CD1c-positive myeloid dendritic cell (primary cell): ENCODE results near the gene SYNM.
"Not testable (repeated sequence)": the region's sequence is repeated elsewhere in the genome, so short reads cannot be mapped to it uniquely, and the experiment has no call there.

ENCODE experiments used
- DNase-seq: peaks from one replicate; pipeline ENCODE4 v3.0.0-alpha.2; 2016; ENCODE audit errors: extremely low spot score

The SYNM gene, protein sequence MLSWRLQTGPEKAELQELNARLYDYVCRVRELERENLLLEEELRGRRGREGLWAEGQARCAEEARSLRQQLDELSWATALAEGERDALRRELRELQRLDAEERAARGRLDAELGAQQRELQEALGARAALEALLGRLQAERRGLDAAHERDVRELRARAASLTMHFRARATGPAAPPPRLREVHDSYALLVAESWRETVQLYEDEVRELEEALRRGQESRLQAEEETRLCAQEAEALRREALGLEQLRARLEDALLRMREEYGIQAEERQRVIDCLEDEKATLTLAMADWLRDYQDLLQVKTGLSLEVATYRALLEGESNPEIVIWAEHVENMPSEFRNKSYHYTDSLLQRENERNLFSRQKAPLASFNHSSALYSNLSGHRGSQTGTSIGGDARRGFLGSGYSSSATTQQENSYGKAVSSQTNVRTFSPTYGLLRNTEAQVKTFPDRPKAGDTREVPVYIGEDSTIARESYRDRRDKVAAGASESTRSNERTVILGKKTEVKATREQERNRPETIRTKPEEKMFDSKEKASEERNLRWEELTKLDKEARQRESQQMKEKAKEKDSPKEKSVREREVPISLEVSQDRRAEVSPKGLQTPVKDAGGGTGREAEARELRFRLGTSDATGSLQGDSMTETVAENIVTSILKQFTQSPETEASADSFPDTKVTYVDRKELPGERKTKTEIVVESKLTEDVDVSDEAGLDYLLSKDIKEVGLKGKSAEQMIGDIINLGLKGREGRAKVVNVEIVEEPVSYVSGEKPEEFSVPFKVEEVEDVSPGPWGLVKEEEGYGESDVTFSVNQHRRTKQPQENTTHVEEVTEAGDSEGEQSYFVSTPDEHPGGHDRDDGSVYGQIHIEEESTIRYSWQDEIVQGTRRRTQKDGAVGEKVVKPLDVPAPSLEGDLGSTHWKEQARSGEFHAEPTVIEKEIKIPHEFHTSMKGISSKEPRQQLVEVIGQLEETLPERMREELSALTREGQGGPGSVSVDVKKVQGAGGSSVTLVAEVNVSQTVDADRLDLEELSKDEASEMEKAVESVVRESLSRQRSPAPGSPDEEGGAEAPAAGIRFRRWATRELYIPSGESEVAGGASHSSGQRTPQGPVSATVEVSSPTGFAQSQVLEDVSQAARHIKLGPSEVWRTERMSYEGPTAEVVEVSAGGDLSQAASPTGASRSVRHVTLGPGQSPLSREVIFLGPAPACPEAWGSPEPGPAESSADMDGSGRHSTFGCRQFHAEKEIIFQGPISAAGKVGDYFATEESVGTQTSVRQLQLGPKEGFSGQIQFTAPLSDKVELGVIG (N-terminal part only)

DNA sequence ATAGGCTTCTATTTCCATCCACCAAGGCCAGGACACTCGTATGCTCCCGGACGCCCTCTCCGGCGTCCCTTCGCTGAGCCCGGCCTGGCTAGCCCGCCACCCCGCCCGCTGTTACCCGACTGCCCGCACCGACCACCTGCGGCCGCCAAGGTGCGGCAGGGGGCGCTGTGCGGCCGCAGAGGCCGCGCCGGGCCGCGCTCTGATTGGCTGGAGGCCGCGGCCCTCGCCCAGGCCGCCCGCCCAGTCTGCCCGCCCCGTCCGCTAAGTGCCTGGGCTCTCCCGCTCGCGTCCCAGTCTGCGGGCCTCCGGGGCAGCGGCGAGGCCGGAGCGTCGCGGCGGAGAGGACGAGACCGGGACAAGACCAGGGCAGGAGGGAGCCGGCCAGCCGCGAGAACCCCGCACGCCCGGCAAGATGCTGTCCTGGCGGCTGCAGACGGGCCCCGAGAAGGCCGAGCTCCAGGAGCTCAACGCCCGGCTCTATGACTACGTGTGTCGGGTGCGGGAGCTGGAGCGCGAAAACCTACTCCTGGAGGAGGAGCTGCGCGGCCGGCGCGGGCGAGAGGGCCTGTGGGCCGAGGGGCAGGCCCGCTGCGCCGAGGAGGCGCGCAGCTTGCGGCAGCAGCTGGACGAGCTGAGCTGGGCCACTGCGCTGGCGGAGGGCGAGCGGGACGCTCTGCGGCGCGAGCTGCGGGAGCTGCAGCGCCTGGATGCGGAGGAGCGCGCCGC lies at the start of gene SYNM:
TSS of gene SYNM (plus strand) at position 293 of the 726 bp plus-strand sequence. CDS start at position 413, 120 bp downstream.
- DNase-seq: peak; percentile 60

DNA sequence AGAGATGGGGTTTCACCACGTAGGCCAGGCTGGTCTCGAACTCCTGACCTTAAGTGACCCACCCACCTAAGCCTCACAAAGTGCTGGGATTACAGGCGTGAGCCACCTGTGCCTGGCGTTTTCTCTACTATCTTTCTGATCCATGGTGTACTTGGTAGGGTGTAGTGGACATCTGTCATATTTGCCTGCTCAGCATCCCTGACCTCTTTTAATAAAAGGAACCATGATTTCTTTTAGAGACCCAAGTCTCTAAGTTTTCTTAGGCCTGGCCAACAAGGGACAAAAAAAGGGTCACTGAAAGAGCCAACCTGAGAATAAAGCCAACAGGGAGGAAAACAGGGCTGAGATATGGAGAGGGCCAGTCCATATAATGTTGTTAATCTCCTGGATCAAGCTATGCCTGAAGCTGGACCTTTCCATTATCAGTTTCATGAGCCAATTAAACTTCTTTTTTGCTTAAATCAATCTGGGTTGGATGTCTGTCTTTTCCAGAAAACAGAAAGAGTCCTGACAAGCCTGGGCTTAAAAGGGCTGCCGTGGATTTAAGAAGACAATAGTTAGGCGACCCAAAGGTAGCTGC lies 49.2 kb upstream of the SYNM start:
- no peak for DNase-seq

DNA sequence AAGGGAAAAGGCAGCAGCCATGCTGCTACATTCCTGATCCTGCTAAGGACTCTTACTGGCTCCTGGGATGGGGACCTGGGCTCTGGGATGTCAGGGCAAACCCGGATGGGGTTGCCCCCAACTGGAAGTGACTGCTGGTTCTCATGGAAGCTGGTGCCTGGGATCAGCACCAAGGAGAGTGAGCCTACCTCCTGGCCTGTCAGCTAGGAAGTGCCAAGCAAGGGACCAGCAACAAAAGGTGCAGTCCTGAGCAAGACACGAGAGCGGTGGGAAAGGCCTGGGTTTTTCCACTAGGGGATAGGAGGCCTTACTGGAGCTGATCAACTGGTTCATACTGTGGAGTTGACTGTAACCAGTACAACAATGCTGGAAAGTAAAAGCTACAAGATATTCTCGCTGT lies 47.9 kb upstream of the SYNM start:
- no peak for DNase-seq

DNA sequence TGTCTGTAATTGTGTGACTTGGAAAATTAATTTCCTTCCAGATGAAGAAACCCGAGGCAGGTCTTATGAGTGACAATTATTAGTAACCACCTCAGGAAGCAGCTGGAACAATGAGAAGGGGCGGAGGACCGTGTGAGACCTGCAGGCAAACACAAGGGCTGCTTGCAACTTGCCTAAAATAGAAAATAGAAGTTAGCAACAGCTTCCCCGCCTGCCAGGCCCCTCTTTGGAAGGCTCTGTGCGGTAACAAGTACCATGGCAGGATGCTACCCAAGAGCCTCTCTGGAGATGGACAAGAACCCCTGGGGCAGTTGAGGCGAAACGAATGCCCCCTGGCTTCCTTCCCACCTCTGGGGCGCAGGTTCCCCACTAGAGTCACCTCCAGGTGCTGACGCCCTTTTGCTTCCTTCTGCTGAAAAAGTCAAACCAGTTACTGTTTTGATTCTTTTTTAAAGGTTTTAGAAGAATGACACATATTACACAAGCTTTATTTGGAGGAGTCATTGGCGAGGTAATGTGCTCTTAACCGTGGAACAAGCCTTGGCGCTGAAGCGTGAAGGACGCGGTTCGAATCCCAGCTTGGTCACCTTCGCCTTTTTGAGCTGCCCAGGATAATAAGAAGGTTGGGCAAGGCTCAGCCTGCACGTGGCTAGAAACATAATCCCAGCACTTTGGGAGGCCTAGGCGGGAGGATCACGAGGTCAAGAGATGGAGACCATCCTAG lies 47.0 kb upstream of the SYNM start:
- no peak for DNase-seq

DNA sequence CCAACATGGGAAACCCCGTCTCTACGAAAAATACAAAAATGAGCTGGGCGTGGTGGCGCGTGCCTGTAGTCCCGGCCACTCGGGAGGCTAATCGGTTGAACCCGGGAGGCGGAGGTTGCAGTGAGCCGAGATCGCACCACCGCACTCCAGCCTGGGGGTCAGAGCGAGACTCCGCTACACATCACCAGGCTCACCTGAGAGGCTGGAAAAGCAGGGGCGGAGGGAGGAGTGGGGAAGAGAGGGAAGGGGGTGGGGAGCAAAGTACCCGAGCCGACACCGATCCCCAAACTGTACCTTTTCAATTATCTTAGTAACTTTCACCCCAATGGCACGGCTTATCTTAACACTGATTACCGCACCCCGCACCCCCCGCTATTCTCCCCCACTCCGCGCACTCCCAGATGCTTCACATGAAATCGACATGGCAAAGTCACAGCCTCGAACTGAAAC lies 46.4 kb upstream of the SYNM start:
- no peak for DNase-seq

DNA sequence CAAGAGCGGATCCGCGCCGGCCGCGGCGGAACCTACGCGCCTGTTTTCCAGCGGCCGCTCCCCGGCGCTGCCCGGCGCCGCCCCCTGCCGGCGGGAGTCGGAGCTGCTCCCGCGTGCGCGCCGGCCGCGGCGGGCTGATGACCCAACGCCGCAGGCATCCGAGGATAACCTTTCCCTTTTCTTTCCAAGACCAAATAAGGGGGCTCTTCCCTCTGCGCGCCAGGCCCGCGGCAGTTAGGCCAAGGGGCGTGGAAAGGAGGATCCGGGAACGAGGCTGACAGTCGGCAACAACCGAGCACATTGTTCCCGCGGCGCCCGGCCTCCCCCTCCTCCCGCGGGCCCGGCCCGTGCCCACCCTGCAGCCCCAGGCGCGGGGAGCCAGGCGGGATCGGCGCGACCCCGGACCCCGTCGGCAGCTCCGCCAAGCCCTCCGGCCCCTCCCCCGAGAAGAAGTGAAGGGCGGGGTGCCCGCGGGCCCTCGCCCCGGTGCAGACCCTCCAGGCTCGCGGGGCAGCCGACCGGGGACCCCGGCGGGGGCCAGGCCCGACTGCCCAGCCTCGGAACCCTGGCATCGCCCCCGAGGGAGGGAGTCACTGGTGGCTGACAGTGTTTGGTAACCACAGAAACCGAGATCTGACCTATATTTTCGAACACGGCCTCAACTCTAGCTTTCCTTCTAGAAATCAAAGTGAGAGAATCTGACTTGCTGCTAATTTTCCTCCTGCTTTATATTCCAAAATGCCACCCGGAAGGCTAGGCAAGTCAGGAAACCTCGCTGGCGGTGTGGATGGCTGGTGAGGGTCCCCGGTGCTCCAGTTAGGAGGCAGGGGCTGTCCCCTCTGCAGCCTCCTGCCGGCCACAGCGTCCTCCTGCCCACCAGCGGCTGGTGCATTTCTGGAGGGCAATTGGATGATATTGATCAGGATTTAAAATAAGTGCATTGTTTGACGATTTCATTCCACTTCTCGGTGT lies 45.6 kb upstream of the SYNM start:
- peak; percentile 69 for DNase-seq

DNA sequence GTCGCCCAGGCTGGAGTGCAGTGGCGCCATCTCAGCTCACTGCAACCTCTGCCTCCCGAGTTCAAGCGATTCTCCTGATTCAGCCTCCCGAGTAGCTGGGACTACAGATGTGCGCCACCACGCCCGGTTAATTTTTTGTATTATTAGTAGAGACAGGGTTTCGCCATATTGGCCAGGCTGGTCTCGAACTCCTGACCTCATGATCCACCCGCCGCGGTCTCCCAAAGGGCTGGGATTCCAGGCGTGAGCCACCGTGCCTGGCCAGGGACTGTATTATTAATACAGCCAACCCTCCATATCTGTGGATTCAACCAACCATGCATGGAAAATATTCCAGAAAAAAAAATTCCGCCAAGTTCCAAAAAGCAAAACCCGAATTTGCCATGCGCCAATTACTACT lies 44.7 kb upstream of the SYNM start:
- not testable (repeated sequence) for DNase-seq

DNA sequence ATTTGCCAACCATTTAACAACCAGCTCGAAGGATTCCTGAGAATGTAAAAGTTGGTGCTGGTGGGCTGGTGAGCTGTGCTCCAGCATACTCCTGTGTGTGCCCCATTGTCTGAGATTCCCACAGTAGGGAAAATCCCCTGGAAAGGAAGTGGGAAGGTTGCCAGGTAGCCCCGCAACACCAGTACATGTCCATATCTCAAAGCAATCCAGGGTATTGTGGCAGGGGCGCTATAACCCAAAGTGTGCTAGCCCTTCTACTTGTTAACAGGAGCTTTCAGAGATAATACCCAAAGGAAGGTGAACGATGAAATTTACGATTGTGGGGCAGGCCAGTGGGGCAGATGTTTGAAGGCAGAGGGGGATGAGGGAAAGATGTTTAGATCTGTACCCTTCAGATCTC lies 42.7 kb upstream of the SYNM start:
- no peak for DNase-seq

DNA sequence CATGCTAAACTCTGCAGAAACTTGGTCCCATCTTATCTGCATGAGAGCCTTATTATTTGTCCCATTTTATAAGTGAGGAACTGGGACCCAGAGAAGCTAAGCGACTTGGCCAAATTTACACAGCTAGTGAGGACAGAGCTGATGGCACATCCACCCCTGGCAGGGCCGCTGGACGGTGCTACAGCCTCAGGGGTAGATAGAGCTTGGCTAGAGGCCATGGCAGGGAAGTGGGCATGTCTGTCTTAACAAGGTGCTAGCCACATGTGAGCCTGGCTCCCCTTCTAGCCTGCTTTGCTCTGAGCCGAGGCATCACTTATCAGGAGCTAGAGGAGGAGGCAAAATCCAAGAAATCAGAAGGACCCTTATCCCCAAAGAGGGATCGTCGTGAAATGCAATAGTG lies 36.7 kb upstream of the SYNM start:
- no peak for DNase-seq

DNA sequence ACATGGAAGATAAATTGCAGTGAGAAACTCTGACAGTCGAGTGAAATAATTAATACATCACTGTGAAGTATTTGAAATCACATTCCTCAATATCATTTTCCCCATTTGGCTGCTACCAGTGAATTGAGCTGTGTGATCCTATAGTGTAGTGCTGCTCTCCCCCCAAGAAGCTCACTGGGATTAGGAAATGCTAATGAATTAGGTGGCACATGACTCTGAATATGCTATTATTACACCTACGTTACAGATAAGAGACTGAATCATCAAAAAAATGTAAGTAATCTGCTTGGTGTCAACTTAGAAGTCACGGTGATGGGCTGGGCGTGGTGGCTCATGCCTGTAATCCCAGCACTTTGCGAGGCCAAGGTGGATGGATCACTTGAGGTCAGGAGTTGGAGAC lies 34.7 kb upstream of the SYNM start:
- DNase-seq: no peak

DNA sequence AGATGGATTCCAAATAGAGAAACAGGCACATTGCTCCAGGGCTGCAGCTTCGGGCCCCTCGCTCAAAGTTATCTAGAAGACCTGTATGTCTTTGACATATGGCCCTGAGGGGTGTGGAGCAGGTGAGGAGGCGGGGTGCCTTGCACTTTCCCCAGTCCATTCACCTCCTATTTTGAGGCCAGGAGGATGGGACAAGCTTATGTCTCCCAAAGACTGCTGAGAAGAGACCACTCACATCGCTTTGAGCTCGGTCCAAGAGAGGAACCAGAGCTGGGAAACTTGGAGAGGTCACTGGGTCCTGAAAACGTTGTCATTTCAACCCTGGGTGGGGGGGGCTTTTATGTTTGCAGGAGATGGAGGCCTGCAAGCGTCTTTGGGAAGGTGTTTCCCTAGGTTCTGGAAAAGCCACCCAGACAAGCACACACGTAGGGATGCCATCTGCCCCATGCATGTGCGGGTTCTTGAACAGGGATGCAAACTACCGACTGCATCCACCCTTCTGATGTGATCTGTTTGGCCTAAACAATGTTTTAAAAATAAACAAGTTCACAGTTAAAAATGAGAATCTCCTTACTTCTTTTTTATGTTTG lies 33.7 kb upstream of the SYNM start:
- DNase-seq: no peak

DNA sequence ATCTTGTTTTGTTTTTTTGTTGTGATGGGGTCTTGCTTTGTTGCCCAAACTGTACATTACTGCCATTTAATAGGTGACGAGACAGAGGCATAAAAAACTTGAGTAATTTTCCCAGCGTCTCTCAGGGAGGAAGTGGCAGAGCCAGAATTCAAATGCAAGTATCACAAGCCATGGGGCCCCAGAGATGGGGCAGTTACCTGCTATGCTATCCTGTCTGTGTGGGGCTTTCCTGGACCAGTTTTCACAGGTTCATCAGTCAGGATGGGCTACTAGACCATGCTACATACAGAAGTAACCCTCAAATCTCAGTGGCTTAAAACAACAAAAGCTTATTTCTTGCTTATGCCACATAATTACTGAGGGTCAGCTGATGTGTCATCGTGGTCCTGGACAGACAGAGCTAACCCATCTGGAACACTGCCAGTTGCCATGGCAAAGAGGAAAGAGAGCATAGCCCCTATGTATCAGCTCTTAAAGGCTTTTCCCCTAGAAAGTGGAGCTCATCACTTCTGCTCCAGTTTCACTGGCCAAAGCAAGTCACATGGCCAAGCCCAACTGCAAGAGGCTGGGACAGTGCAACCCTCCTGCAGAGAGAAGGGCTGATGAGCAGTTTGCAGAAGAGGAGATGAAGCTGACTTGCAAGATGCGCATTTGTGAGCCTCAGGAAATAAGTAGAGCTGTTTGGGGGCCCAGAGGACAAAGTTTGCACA lies 31.7 kb upstream of the SYNM start:
- DNase-seq: no peak

DNA sequence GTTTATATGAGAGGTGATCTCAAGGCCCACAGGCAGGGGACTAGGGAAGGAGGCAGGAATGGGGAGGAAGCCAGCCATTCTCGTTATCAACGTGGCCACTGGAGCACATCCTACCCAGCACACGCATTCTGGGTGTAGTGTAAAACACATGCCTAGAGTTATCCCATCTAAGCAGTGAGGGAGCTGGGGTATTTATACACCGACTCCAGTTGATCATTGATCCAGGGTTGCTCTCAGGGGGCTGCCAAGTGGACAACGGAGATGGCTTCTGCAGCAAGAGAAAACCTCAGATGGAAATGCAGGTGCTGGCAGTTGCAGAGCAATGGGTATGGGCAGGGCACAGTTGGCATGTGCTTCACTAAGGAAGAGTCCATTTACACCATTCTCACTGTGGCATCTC lies 30.4 kb upstream of the SYNM start:
- no peak for DNase-seq

DNA sequence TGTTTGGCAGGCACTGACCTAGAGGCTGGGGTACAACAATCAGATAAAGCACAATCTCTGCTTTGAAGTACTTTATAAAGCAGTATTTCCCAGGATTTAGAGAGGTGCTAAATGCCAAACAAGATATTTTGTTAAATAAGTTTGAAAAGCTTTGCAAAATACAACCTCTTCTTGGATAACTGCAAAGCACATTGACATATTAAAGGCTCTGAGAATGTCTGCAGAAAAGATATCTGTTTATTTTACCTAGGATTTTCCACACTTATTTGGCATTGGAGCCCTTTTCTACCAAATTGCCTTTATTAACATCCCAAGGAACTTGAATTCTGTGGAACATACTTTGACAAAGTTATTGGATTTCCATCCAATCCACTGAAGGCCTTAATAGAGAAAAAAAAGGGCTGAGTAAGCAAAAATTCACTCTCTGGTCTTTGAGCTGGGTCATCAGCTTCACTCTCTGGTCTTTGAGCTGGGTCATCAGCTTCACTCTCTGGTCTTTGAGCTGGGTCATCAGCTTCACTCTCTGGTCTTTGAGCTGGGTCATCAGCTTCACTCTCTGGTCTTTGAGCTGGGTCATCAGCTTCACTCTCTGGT lies 29.7 kb upstream of the SYNM start:
- not testable (repeated sequence) for DNase-seq

DNA sequence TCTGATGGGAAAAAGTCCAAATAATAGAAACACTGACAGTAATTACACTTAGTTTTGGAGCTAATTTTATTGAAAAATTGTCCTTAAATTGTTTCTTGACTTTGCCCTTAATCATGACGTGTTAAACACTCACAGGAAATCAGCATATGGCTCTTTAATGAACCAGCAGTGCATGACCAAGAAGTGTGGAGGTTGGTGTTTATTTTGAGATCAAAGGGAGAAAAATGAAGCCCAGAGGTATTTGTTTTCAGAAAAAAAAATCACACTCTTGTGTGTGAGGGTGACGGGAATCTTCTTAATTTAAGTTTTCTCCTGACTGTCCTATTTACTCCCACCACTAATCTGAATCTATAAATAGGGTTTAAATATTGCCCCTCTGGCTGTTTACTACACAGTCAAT lies 28.8 kb upstream of the SYNM start:
- no peak for DNase-seq

DNA sequence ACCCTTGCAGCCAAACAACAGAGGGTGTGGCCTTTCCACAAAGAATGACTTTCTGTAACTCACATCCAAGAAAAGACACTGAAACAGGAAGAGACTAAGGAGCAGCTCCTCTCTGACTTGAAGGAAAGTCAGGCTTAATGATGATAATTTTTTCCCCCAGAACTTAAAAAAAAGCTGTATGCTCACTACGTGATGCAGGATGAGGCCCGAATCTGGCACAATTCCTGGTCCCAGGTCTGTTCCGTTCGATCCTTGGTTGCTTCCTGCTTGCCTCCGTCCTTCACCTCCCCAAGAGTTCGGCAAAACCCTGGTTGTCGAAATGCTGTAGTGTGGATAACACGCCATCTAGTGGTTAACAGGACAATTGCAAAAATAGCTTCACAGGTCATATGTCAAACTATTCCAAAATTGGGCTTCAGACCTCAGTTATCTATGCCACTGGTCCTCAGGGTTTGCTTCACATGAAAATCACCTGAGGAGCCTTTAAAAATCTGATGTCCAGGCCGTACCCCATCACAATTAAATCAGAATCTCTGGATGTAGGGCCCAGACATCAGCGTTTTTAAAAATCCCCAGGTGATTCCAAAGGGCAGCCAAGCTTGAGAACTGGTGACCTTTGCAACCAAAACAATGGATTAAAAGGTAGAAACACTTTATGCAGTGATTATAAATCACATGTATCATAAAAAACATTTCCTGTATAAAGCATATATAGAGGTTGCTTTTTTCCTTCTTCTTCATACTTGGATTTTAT lies 28.1 kb upstream of the SYNM start:
- DNase-seq: peak; percentile 71

DNA sequence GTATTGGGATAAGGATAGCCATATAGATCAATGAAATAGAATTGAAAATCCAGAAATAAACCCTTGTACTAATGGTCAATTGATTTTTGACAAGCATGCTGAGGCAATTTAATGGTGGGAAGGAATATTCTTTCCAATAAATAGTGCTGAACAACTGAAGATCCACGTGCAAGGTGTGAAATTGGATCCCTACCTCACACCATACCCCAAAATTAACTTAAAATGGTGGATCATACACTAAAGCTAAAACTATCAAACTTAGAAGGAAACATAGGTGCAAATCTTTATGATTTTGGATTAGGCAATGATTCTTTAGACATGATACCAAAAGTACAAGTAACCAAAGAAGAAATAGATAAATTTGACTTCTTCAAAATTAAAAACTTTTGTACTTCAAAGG lies 22.1 kb upstream of the SYNM start:
- no peak for DNase-seq
